Stimulated activated CD8-positive, alpha-beta memory T cell treated with anti-CD3 and anti-CD28 coated beads, Interleukin-4, amount 100 ng/mL, for 4 hours (primary cell): ENCODE results near the gene ERCC5.
A peak's percentile ranks its signal among the peaks of the same experiment; 100 is the strongest.

Experiments used
- DNase-seq, 2 donors: peaks; one replicate each; pipeline ENCODE4 v3.0.0-alpha.2; 2020; ENCODE audit warnings: low read depth in 2 of 2, low spot score in 1 of 2

The ERCC5 gene

GRCh38 chr13:102839462-102839861 lies 6.4 kb upstream of the ERCC5 start:
- DNase-seq: no peak

GRCh38 chr13:102845289-102845629 lies 573 bp upstream of the ERCC5 start:
- DNase-seq: peak in 1 of 2 donors; percentile 5

GRCh38 chr13:102846261-102847015 lies 606 bp downstream of the ERCC5 start:
- peak in 1 of 2 donors; percentile 12 for DNase-seq

GRCh38 chr13:102847272-102848234 lies 1.7 kb downstream of the ERCC5 start:
- no peak for DNase-seq

GRCh38 chr13:102848956-102849355 lies 3.1 kb downstream of the ERCC5 start:
- no peak for DNase-seq

- no peak for DNase-seq
Measured at GRCh38 chr13:102852556-102852955, 6.7 kb downstream of the ERCC5 start.

- DNase-seq: no peak
Measured at GRCh38 chr13:102854675-102855074, 8.8 kb downstream of the ERCC5 start.

- DNase-seq: no peak
Measured at GRCh38 chr13:102856557-102856956, 10.7 kb downstream of the ERCC5 start.

GRCh38 chr13:102862624-102863210 lies 16.9 kb downstream of the ERCC5 start:
- DNase-seq: no peak

- no peak for DNase-seq
Measured at GRCh38 chr13:102863590-102863989, 17.8 kb downstream of the ERCC5 start.

GRCh38 chr13:102868366-102868936 lies 22.6 kb downstream of the ERCC5 start:
- DNase-seq: no peak

GRCh38 chr13:102869948-102870676 lies 24.3 kb downstream of the ERCC5 start:
- no peak for DNase-seq

GRCh38 chr13:102870677-102871415 lies 25.0 kb downstream of the ERCC5 start:
- DNase-seq: peak; percentile 20 to 21

GRCh38 chr13:102872131-102872530 lies 26.3 kb downstream of the ERCC5 start:
- DNase-seq: no peak

- DNase-seq: no peak
Measured at GRCh38 chr13:102872531-102872930, 26.7 kb downstream of the ERCC5 start.

- no peak for DNase-seq
Measured at GRCh38 chr13:102873653-102874052, 27.8 kb downstream of the ERCC5 start.

- no peak for DNase-seq
Measured at GRCh38 chr13:102875256-102875655, 29.4 kb downstream of the ERCC5 start.

GRCh38 chr13:102877303-102877702 lies 31.5 kb downstream of the ERCC5 start:
- DNase-seq: no peak

GRCh38 chr13:102878481-102878880 lies 32.6 kb downstream of the ERCC5 start:
- no peak for DNase-seq
